HepG2 (cell line): Measurements from ENCODE around the gene NOL8. TPM values are rescaled to one million over a fixed set of nuclear protein-coding genes. Genes with fewer than 3 reads are reported as not detected.

Experiments used
- ATAC-seq: fragments of 200-7000 bp; cut with Tn5 transposase; 3 replicates; pipeline ENCODE4 v1.9.1; 2020; ENCODE audit warnings: mild to moderate bottlenecking, moderate library complexity
- Bru-seq: library from RNA; stranded (reverse); fragments of 400-500 nt; gene quantifications from one replicate; lab custom pipeline; 2021; lab: Mats Ljungman, UMichigan
- BruChase-seq, 2 experiments: library from RNA; stranded (reverse); fragments of 400-500 nt; gene quantifications; one replicate each; lab custom pipeline; 2021; lab: Mats Ljungman, UMichigan
- BruUV-seq: library from RNA; stranded (reverse); fragments of 400-500 nt; replicated peaks from 2 replicates; lab custom pipeline; 2021; lab: Mats Ljungman, UMichigan
- CTCF ChIA-PET: fragments of 300-600 bp; formaldehyde crosslinking; extraction: SDS; loops from one replicate; lab custom pipeline; 2021; ENCODE audit warnings: low total read pairs, inconsistent platforms, low intra/inter-chr PET ratio; lab: Yijun Ruan, JAX
- POLR2A ChIA-PET: fragments of 350-600 bp; sonication (Branson Sonifier 250); formaldehyde crosslinking; loops from one replicate; lab custom pipeline; 2020; ENCODE audit warnings: antibody characterized with exemption, inconsistent platforms; lab: Yijun Ruan, JAX
- DNase-seq: peaks from one replicate; pipeline ENCODE4 v3.0.0-alpha.2; 2015; ENCODE audit warnings: low spot score
- FAIRE-seq: peaks from 3 replicates; lab custom pipeline; 2011; peaks lifted over from hg19 to GRCh38; lab: Jason Lieb, UNC
- H2AFZ ChIP-seq: one replicate; pipeline ENCODE4 v1.6.1; 2011; ENCODE audit warnings: low read length, inconsistent platforms
- H3K27ac ChIP-seq: fragments of 300-600 bp; 3 replicates; pipeline ENCODE4 v1.8.0; 2011; ENCODE audit warnings: mixed run types, mild to moderate bottlenecking, mixed read lengths, low read length, inconsistent platforms; ENCODE audit not compliant: insufficient read depth; ENCODE audit errors: extremely low read length
- H3K27me3 ChIP-seq, 2 experiments: fragments of 200-600 bp in 1 of 2; 2 replicates in 1 of 2; 3 replicates in 1 of 2; pipeline versions ENCODE4 v1.6.0 to v1.8.0; 2011; ENCODE audit warnings: low read length in 2 of 2, mild to moderate bottlenecking in 2 of 2, moderate library complexity in 2 of 2, inconsistent platforms in 1 of 2; ENCODE audit not compliant: insufficient read depth in 2 of 2, control insufficient read depth in 1 of 2
- H3K36me3 ChIP-seq, 2 experiments: fragments of 200-600 bp in 1 of 2; replicated peaks in 1 of 2; 2 replicates in 1 of 2; 3 replicates in 1 of 2; pipeline versions ENCODE4 v1.5.1 to v1.8.0; 2011; ENCODE audit warnings: low read length in 2 of 2, inconsistent platforms in 1 of 2; ENCODE audit not compliant: insufficient read depth in 2 of 2, control insufficient read depth in 1 of 2
- H3K4me1 ChIP-seq: 2 replicates; pipeline ENCODE4 v1.5.1; 2012; ENCODE audit warnings: low read length, inconsistent platforms; ENCODE audit not compliant: insufficient read depth
- H3K4me2 ChIP-seq: 2 replicates; pipeline ENCODE4 v1.6.0; 2011; ENCODE audit warnings: low read depth, low read length, inconsistent platforms
- H3K4me3 ChIP-seq, 3 experiments: fragments of 200-600 bp in 1 of 3; sonication (generic), shearing (Covaris generic) in 1 of 3; replicated peaks in 1 of 3; 2 replicates each; pipeline ENCODE4 v1.5.1; 2011 to 2016; ENCODE audit warnings: low read length in 3 of 3, inconsistent platforms in 2 of 3, low read depth in 2 of 3, mild to moderate bottlenecking in 2 of 3, control low read depth in 1 of 3, mixed read lengths in 1 of 3; ENCODE audit not compliant: insufficient read depth in 1 of 3
- H3K79me2 ChIP-seq: one replicate; pipeline ENCODE4 v1.6.1; 2011; ENCODE audit warnings: low read length, inconsistent platforms; ENCODE audit not compliant: insufficient read depth
- H3K9ac ChIP-seq: 2 replicates; pipeline ENCODE4 v1.6.0; 2011; ENCODE audit warnings: mild to moderate bottlenecking, low read depth, low read length, inconsistent platforms; ENCODE audit not compliant: insufficient read depth
- H3K9me3 ChIP-seq: 2 replicates; pipeline ENCODE4 v1.5.1; 2012; ENCODE audit warnings: mild to moderate bottlenecking, low read length
- H4K20me1 ChIP-seq: 2 replicates; pipeline ENCODE4 v1.6.0; 2011; ENCODE audit warnings: inconsistent platforms, mild to moderate bottlenecking, low read length, moderate library complexity; ENCODE audit not compliant: insufficient read depth
- DZIP1 ChIP-seq: sonication (generic); formaldehyde crosslinking; IDR thresholded peaks from 2 replicates; pipeline ENCODE4 v1.5.0; 2020; ENCODE audit warnings: mild to moderate bottlenecking, missing genetic modification reagents
- IKZF5 ChIP-seq: IDR thresholded peaks from 2 replicates; pipeline ENCODE4 v1.6.1; 2018; ENCODE audit warnings: missing genetic modification reagents, mild to moderate bottlenecking, missing compliant biosample characterization
- MYC ChIP-seq: sonication (generic); formaldehyde crosslinking; IDR thresholded peaks from 2 replicates; pipeline ENCODE4 v1.9.0; 2021; ENCODE audit warnings: missing genetic modification reagents, borderline replicate concordance
- SIX4 ChIP-seq: sonication (generic); formaldehyde crosslinking; IDR thresholded peaks from 2 replicates; pipeline ENCODE4 v1.4.0; 2020; ENCODE audit warnings: missing genetic modification reagents
- TEAD3 ChIP-seq: optimal IDR thresholded peaks from 2 replicates; pipeline ENCODE3; 2016; ENCODE audit warnings: borderline replicate concordance
- ZNF263 ChIP-seq: sonication (generic); formaldehyde crosslinking; IDR thresholded peaks from 2 replicates; pipeline ENCODE4 v1.4.0; 2020; ENCODE audit warnings: missing genetic modification reagents
- ZNF512B ChIP-seq: sonication (generic); formaldehyde crosslinking; IDR thresholded peaks from 2 replicates; pipeline ENCODE4 v1.5.1; 2020; ENCODE audit warnings: missing genetic modification reagents, mild to moderate bottlenecking, borderline replicate concordance
- ZNF782 ChIP-seq: sonication (generic); formaldehyde crosslinking; IDR thresholded peaks from 2 replicates; pipeline ENCODE4 v1.4.0; 2020; ENCODE audit warnings: missing genetic modification reagents, mild to moderate bottlenecking, borderline replicate concordance
- WGBS: methylation state at CpG from one replicate; pipeline ENCODE4 v1.1.6; 2017; ENCODE audit warnings: low lambda C conversion rate; 5-methylcytosine and 5-hydroxymethylcytosine counted together
- in situ Hi-C: cut with HindIII; loops from 2 replicates; pipeline ENCODE4 v1.10.0; 2017; ENCODE audit warnings: low pct_unique_long_range_greater_than_20kb; ENCODE audit not compliant: extremely low pct_ligation_motif_present
- intact Hi-C: fragments of 100-400 bp; cut with micrococcal nuclease; formaldehyde crosslinking; loops from one replicate; pipeline ENCODE4 v1.10.0; 2022; ENCODE audit not compliant: unreplicated experiment
- long read RNA-seq, 2 experiments: library from RNA in 1 of 2; library from polyadenylated mRNA in 1 of 2; stranded (forward) in 1 of 2; unstranded in 1 of 2; transcript quantifications; one replicate each; pipeline ENCODE4 v2.0.0, GENCODE V29; 2019 to 2022
- polyA minus RNA-seq, 3 experiments: library from RNA; depleted of rRNA, polyadenylated mRNA; stranded (reverse); fragments of >200 nt; gene quantifications; 2 replicates each; pipeline ENCODE4 v1.2.3, GENCODE V29; 2011; ENCODE audit warnings: low replicate concordance in 1 of 3
- polyA plus RNA-seq, 8 experiments: library from polyadenylated mRNA; depleted of rRNA in 3 of 8; stranded (reverse) in 7 of 8; unstranded in 1 of 8; fragments of >200 nt; fragmentation: Illumina TruSeq in 4 of 8; extraction: Trizol in 4 of 8; gene quantifications; 2 replicates each; pipeline versions ENCODE4 v1.2.1 to v1.2.3, GENCODE V29; 2011 to 2016; ENCODE audit warnings: low read depth in 4 of 8, missing spikeins in 1 of 8, mixed read lengths in 1 of 8; ENCODE audit not compliant: insufficient read depth in 1 of 8
- total RNA-seq, 5 experiments: library from RNA; depleted of rRNA; stranded (reverse); fragments of >200 nt; fragmentation: Illumina TruSeq; extraction: Trizol; gene quantifications; 2 replicates each; pipeline ENCODE4 v1.2.3, GENCODE V29; 2016; ENCODE audit warnings: low read depth in 1 of 5

NOL8 gene
- total RNA-seq (2016; rRNA removed; fragmentation: Illumina TruSeq; extraction: Trizol) (35.4 and 36.3 TPM in 2 replicates), polyA plus RNA-seq (2011; rRNA removed) (11.3 and 12.8 TPM in 2 replicates), polyA minus RNA-seq (2011; rRNA and poly(A)+ RNA removed; ENCODE audit: low replicate concordance) (9.2 and 37.1 TPM in 2 replicates), Bru-seq, nascent RNA (percentile 84 among the genes with signal in this experiment), BruChase-seq, experiment 1, labeled RNA remaining after a 6-hour chase (percentile 87 among the genes with signal in this experiment), BruChase-seq, experiment 2, labeled RNA remaining after a 2-hour chase (percentile 91 among the genes with signal in this experiment)
- total RNA-seq (2016; cell fraction: cytosol; rRNA removed; fragmentation: Illumina TruSeq; extraction: Trizol; ENCODE audit: low read depth): 19.9 and 24.9 TPM in 2 replicates
- total RNA-seq (2016; cell fraction: insoluble cytoplasmic fraction; rRNA removed; fragmentation: Illumina TruSeq; extraction: Trizol): 33.5 and 36.8 TPM in 2 replicates
- total RNA-seq (2016; cell fraction: membrane; rRNA removed; fragmentation: Illumina TruSeq; extraction: Trizol): 14.0 and 17.4 TPM in 2 replicates
- 59.6 and 61.3 TPM in 2 replicates for total RNA-seq (2016; cell fraction: nucleus; rRNA removed; fragmentation: Illumina TruSeq; extraction: Trizol)
- polyA plus RNA-seq (2011; cell fraction: cytosol; rRNA removed): 3.3 and 4.5 TPM in 2 replicates
- 27.5 and 32.9 TPM in 2 replicates for polyA plus RNA-seq (2011; cell fraction: nucleus; rRNA removed)
- 17.8 and 22.1 TPM in 2 replicates for polyA plus RNA-seq (2012)
- polyA plus RNA-seq (2016; cell fraction: cytosol; fragmentation: Illumina TruSeq; extraction: Trizol; ENCODE audit: low read depth): 1.8 and 1.9 TPM in 2 replicates
- 34.7 and 35.4 TPM in 2 replicates for polyA plus RNA-seq (2016; cell fraction: insoluble cytoplasmic fraction; fragmentation: Illumina TruSeq; extraction: Trizol; ENCODE audit: low read depth)
- 4.0 and 4.1 TPM in 2 replicates for polyA plus RNA-seq (2016; cell fraction: membrane; fragmentation: Illumina TruSeq; extraction: Trizol; ENCODE audit: low read depth)
- 104 and 110 TPM in 2 replicates for polyA plus RNA-seq (2016; cell fraction: nucleus; fragmentation: Illumina TruSeq; extraction: Trizol; ENCODE audit: insufficient read depth, low read depth)
- polyA minus RNA-seq (2011; cell fraction: cytosol; rRNA and poly(A)+ RNA removed): 6.8 and 10.6 TPM in 2 replicates
- 71.3 and 97.8 TPM in 2 replicates for polyA minus RNA-seq (2011; cell fraction: nucleus; rRNA and poly(A)+ RNA removed)
- long read RNA-seq, experiment 1, full-length matches to known transcripts: 4 of 20 reads
- long read RNA-seq, experiment 1, partial matches to known transcripts: 10 of 20 reads
- long read RNA-seq, experiment 1, other reads (novel, unspliced or antisense): 6 of 20 reads
- long read RNA-seq, experiment 2, full-length matches to known transcripts: 4 of 24 reads
- long read RNA-seq, experiment 2, partial matches to known transcripts: 8 of 24 reads
- long read RNA-seq, experiment 2, other reads (novel, unspliced or antisense): 12 of 24 reads

GRCh38 chr9:92325269-92325990 lies at the start of gene NOL8, which contains the start of gene CENPP:
NOL8 (minus strand) TSS chr9:92325350; CDS start chr9:92324161, 1,189 bp downstream.
CENPP (plus strand) TSS chr9:92325953.
- Histone ChIP-seq H3K4me1 (peaks cover 40% of the 10 kb centered on the region), H3K9me3 (no peaks in the 10 kb centered on the region), H3K4me2 (peak within 1 kb of the TSS; percentile 94), H3K27ac (peak within 1 kb of the TSS; percentile 96), H3K9ac (peak within 1 kb of the TSS; percentile 98), H3K79me2 (peaks cover 29% of the 10 kb centered on the region), H3K36me3 (peaks cover 0 to 17% of the 10 kb centered on the region in 2 experiments; a peak in 3 of 5 replicates), H3K27me3 (no peaks in the 10 kb centered on the region; a peak in 1 of 5 replicates), H2AFZ (peak within 1 kb of the TSS; percentile 84), H4K20me1 (no peaks in the 10 kb centered on the region), H3K4me3 (peak within 1 kb of the TSS; percentile 74 to 98 (median 93))
- DNase-seq (peak; percentile 86), FAIRE-seq (peak; percentile 60), ATAC-seq (peak; percentile 95)
- WGBS: under 1% methylated on average over 28 of the region's 55 CpGs
- in situ Hi-C loops (loop anchor here (10.0 kb wide), 1 partner anchor 309 kb away; no protein-coding TSS in a partner anchor), intact Hi-C loops (loop anchor here (2.0 kb wide), 1 partner anchor 309 kb away; no protein-coding TSS in a partner anchor)
- no TSS peak for BruUV-seq
- POLR2A ChIA-PET: interaction anchor here (1.0 to 2.4 kb wide), 6 partner anchors 31 to 1133 kb away, joined by 3 to 12 read pairs (median 4); partner anchors contain the start of gene IPPK
- CTCF ChIA-PET: no interaction called here
- TF ChIP-seq SIX4 (CRISPR knock-in tag) (no peak; the same call in none of the 2 replicates), IKZF5 (CRISPR knock-in tag) (peak; percentile 65), ZNF512B (CRISPR knock-in tag) (no peak), MYC (CRISPR knock-in tag) (peak; percentile 96), DZIP1 (CRISPR knock-in tag) (no peak; the same call in 1 of the 2 replicates), ZNF263 (CRISPR knock-in tag) (no peak; the same call in 1 of the 2 replicates), ZNF782 (CRISPR knock-in tag) (peak; percentile 9; the same call in 1 of the 2 replicates), TEAD3 (peak; percentile 16)
